Fibroblast of skin of abdomen (primary cell): ENCODE data around the gene TRIP11.

ENCODE experiments used
- DNase-seq: peaks from one replicate; pipeline ENCODE4 v3.0.0-alpha.2; 2013

Gene TRIP11

GRCh38 chr14:91953170-91953985 lies 86.5 kb downstream of the TRIP11 start:
- DNase-seq = no peak

GRCh38 chr14:91947475-91948184 lies 92.2 kb downstream of the TRIP11 start, which contains the start of gene FBLN5:
TSS of gene FBLN5 (minus strand) at chr14:91947694. CDS start at chr14:91947229, 465 bp downstream.
- peak; percentile 97 for DNase-seq

- DNase-seq = peak; percentile 48
These were observed 93.0 kb downstream of the TRIP11 start for GRCh38 chr14:91946622-91947474.

- no peak for DNase-seq
These were observed 93.9 kb downstream of the TRIP11 start for GRCh38 chr14:91945751-91946621.

GRCh38 chr14:91942946-91943345 lies 96.9 kb downstream of the TRIP11 start:
- DNase-seq = no peak

GRCh38 chr14:91942128-91942527 lies 97.7 kb downstream of the TRIP11 start:
- DNase-seq = no peak

- DNase-seq = no peak
These were observed 99.7 kb downstream of the TRIP11 start for GRCh38 chr14:91940209-91940608.

GRCh38 chr14:91935586-91935985 lies 104.3 kb downstream of the TRIP11 start:
- DNase-seq = no peak

- DNase-seq = no peak
These were observed 105.1 kb downstream of the TRIP11 start for GRCh38 chr14:91934554-91935285.

GRCh38 chr14:91931478-91932088 lies 108.3 kb downstream of the TRIP11 start:
- no peak for DNase-seq

GRCh38 chr14:91929700-91930099 lies 110.2 kb downstream of the TRIP11 start:
- peak; percentile 35 for DNase-seq

GRCh38 chr14:91927800-91928199 lies 112.1 kb downstream of the TRIP11 start:
- DNase-seq = no peak

GRCh38 chr14:91927191-91927590 lies 112.7 kb downstream of the TRIP11 start:
- DNase-seq = no peak

- DNase-seq = no peak
These were observed 113.5 kb downstream of the TRIP11 start for GRCh38 chr14:91926131-91926890.

GRCh38 chr14:91925727-91926121 lies 114.1 kb downstream of the TRIP11 start:
- no peak for DNase-seq

- DNase-seq = peak; percentile 85
These were observed 114.7 kb downstream of the TRIP11 start for GRCh38 chr14:91925001-91925726.

- no peak for DNase-seq
These were observed 119.3 kb downstream of the TRIP11 start for GRCh38 chr14:91920526-91920925.

GRCh38 chr14:91919814-91920213 lies 120.0 kb downstream of the TRIP11 start:
- DNase-seq = peak; percentile 48
